IMR-90 (cell line): ENCODE data around the gene ST3GAL5.

Source experiments
- BHLHE40 ChIP-seq: fragments of 150-350 bp; IDR thresholded peaks from 2 replicates; pipeline ENCODE4 v1.6.1; 2016; ENCODE audit warnings: mild to moderate bottlenecking, low read depth, low read length
- CHD1 ChIP-seq: IDR thresholded peaks from 2 replicates; pipeline ENCODE4 v1.6.1; 2012; ENCODE audit warnings: low read depth, low read length, improper control_type of control experiment
- CTCF ChIP-seq: conservative IDR thresholded peaks from 2 replicates; pipeline ENCODE4 v1.5.1; 2012; ENCODE audit warnings: mild to moderate bottlenecking, low read depth, low read length, improper control_type of control experiment
- FOS ChIP-seq: fragments of 150-350 bp; IDR thresholded peaks from 2 replicates; pipeline ENCODE4 v1.6.1; 2016; ENCODE audit warnings: low read depth, low read length
- MAFK ChIP-seq: IDR thresholded peaks from 2 replicates; pipeline ENCODE4 v1.6.1; 2012; ENCODE audit warnings: low read depth, low read length, improper control_type of control experiment
- POLR2A ChIP-seq: IDR thresholded peaks from 2 replicates; pipeline ENCODE4 v1.6.1; 2012; ENCODE audit warnings: mild to moderate bottlenecking, low read depth, low read length
- RAD21 ChIP-seq: IDR thresholded peaks from 2 replicates; pipeline ENCODE4 v1.6.1; 2012; ENCODE audit warnings: low read length, improper control_type of control experiment
- SMC3 ChIP-seq: fragments of 150-350 bp; IDR thresholded peaks from 2 replicates; pipeline ENCODE4 v1.6.1; 2016; ENCODE audit warnings: low read depth, mild to moderate bottlenecking, antibody characterized with exemption, low read length, moderate library complexity

GRCh38 chr2:85935746-85936208 is 47.0 kb upstream of the ST3GAL5 start:
- TF ChIP-seq CTCF (no peak), POLR2A (no peak), SMC3 (no peak), BHLHE40 (no peak), FOS (no peak), CHD1 (no peak), RAD21 (no peak), MAFK (no peak)
